ENCODE results near the gene XRCC1. TPM values are rescaled to one million over a fixed set of nuclear protein-coding genes. Genes with fewer than 3 reads are reported as not detected.

XRCC1 gene
- total and polyA plus RNA-seq, 2 of the 4 experiments (the other 2 are of a cell fraction) = 12.5 to 21.3 TPM

DNA sequence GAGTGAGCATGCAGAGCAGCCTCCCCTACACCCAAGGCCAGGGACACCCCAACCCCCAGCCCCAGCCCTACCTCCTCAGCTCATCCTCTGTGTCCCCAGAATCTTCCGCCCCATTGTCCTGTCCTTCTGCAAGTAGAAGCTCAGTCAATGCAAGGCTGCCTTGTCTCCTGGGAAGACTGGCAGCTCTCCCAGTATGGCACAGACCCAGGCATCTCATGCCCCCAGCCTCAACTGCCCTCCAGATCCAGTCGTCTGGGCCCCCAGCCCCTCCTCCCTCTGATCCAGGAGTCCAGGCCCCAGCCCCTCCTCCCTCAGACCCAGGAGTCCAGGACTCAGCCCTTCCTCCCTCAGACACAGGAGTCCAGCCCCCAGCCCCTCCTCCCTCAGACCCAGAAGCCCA, 29.3 kb downstream of the XRCC1 start:
- H4K20me1 ChIP-seq (ENCODE audit: insufficient read depth, low read length) = no peaks in the 10 kb centered on the region
- no peaks in the 10 kb centered on the region for H3K9me1 ChIP-seq (ENCODE audit: insufficient read depth, low read length)
- no peaks in the 10 kb centered on the region for H3K27me3 ChIP-seq (ENCODE audit: control insufficient read depth, insufficient read depth, low read length)
- WGBS, 2 experiments (ENCODE audit: extremely low coverage in 2 of 2, insufficient read length in 1 of 2) = 100% methylated on average over 1 of the region's 2 CpGs; no CpG with 5 or more reads in 1 of the 2 experiments
- H3K4ac ChIP-seq (ENCODE audit: low read depth, low read length) = no peak overlapping the region
- no peak overlapping the region for H2BK120ac ChIP-seq (ENCODE audit: low read depth, low read length)
- no peak overlapping the region for H3K9ac ChIP-seq (ENCODE audit: low read depth, low read length)
- no peak overlapping the region for H2AFZ ChIP-seq (replicated peaks; ENCODE audit: low read length, poor library complexity)
- H3K4me1 ChIP-seq (ENCODE audit: control insufficient read depth, insufficient read depth, low read length) = no peaks in the 10 kb centered on the region
- H3K23ac ChIP-seq (ENCODE audit: low read depth, low read length) = no peak overlapping the region
- CTCF ChIA-PET = interaction anchor here (0.5 kb wide), 2 partner anchors 10 to 174 kb away, joined by 3 to 4 read pairs; no protein-coding TSS in a partner anchor
- DNase-seq (no peak), ATAC-seq (ENCODE audit: low read depth) (no peak)
- H3K4me3 ChIP-seq (ENCODE audit: insufficient read depth, low read depth, low read length) = no peak overlapping the region
- no peaks in the 10 kb centered on the region for H3K9me3 ChIP-seq (ENCODE audit: control insufficient read depth, insufficient read depth, low read length)
- no peak overlapping the region for H3K56ac ChIP-seq (ENCODE audit: extremely low read depth, insufficient read depth, low read length)
- TF ChIP-seq NFE2L2 (IDR thresholded peaks at IDR 0.05; ENCODE audit: low read depth, low read length) = no peak
- no peak for TF ChIP-seq CTCF (conservative IDR thresholded peaks at IDR 0.05; ENCODE audit: low read depth, low read length)
- TF ChIP-seq MAFK (IDR thresholded peaks at IDR 0.05; ENCODE audit: low read depth, low read length) = no peak
- TF ChIP-seq CHD1 (IDR thresholded peaks at IDR 0.05; ENCODE audit: low read depth, low read length) = no peak
- no peak for TF ChIP-seq MAZ (IDR thresholded peaks at IDR 0.05; ENCODE audit: borderline replicate concordance, low read depth, low read length)
- no peak for TF ChIP-seq SMC3 (IDR thresholded peaks at IDR 0.05; ENCODE audit: low read depth, low read length)
- no peak for TF ChIP-seq CEBPB (IDR thresholded peaks at IDR 0.05; ENCODE audit: low read depth, low read length)
- TF ChIP-seq RCOR1 (IDR thresholded peaks at IDR 0.05; ENCODE audit: insufficient replicate concordance, low read length) = no peak
- TF ChIP-seq, protein P1, sequence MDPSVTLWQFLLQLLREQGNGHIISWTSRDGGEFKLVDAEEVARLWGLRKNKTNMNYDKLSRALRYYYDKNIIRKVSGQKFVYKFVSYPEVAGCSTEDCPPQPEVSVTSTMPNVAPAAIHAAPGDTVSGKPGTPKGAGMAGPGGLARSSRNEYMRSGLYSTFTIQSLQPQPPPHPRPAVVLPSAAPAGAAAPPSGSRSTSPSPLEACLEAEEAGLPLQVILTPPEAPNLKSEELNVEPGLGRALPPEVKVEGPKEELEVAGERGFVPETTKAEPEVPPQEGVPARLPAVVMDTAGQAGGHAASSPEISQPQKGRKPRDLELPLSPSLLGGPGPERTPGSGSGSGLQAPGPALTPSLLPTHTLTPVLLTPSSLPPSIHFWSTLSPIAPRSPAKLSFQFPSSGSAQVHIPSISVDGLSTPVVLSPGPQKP (IDR thresholded peaks at IDR 0.05; ENCODE audit: borderline replicate concordance, low read depth, low read length) = no peak
- TF ChIP-seq MXI1 (IDR thresholded peaks at IDR 0.05; ENCODE audit: borderline replicate concordance, low read depth, low read length) = no peak
- no peak for TF ChIP-seq RAD21 (IDR thresholded peaks at IDR 0.05; ENCODE audit: low read length)
- TF ChIP-seq RFX5 (IDR thresholded peaks at IDR 0.05; ENCODE audit: low read depth, low read length) = no peak
- TF ChIP-seq USF2 (IDR thresholded peaks at IDR 0.05; ENCODE audit: low read depth, low read length) = no peak
- no peak for TF ChIP-seq POLR2A (IDR thresholded peaks at IDR 0.05; ENCODE audit: low read depth, low read length)
- TF ChIP-seq BHLHE40 (IDR thresholded peaks at IDR 0.05; ENCODE audit: low read depth, low read length) = no peak
- H4K91ac ChIP-seq (ENCODE audit: insufficient read depth, low read depth, low read length) = no peak overlapping the region
- BruUV-seq (replicated peaks) = no TSS peak
- intact Hi-C loops (cut with micrococcal nuclease) (no loop called here), in situ Hi-C loops (cut with MboI; ENCODE audit: low sequenced_read_pairs) (no loop called here), dilution Hi-C loops (cut with HindIII; ENCODE audit: low sequenced_read_pairs, unreplicated experiment) (no loop called here)
- H2AK5ac ChIP-seq (ENCODE audit: low read depth, low read length) = no peak overlapping the region
- H3K27ac ChIP-seq (ENCODE audit: insufficient read depth, low read length) = no peak overlapping the region
- H2BK15ac ChIP-seq (ENCODE audit: low read depth, low read length) = no peak overlapping the region
- H3K14ac ChIP-seq (replicated peaks; ENCODE audit: low read depth, low read length) = no peak overlapping the region
- no peak overlapping the region for H4K5ac ChIP-seq (ENCODE audit: low read depth, low read length)
- no peak overlapping the region for H3K18ac ChIP-seq (ENCODE audit: low read depth, low read length)
- no peak overlapping the region for H4K8ac ChIP-seq (ENCODE audit: low read depth in 2 of 2, low read length in 2 of 2)
- H2AK9ac ChIP-seq (replicated peaks; ENCODE audit: low read depth, low read length, poor library complexity) = no peak overlapping the region
- no peak overlapping the region for H3K4me2 ChIP-seq (ENCODE audit: low read depth, low read length)
- peaks cover 34% of the 10 kb centered on the region for H3K36me3 ChIP-seq (ENCODE audit: control insufficient read depth, insufficient read depth, low read length)
- no peaks in the 10 kb centered on the region for H3K79me1 ChIP-seq (ENCODE audit: low read depth in 1 of 2, low read length in 2 of 2)
- POLR2A ChIA-PET (ENCODE audit: unreplicated experiment) = no interaction called here
- H2BK5ac ChIP-seq (ENCODE audit: low read depth, low read length, poor library complexity, severe bottlenecking) = no peak overlapping the region
- no peak overlapping the region for H2BK20ac ChIP-seq (ENCODE audit: low read depth, low read length)
